ENCODE results near the gene PHLDB1.

The PHLDB1 gene

DNA sequence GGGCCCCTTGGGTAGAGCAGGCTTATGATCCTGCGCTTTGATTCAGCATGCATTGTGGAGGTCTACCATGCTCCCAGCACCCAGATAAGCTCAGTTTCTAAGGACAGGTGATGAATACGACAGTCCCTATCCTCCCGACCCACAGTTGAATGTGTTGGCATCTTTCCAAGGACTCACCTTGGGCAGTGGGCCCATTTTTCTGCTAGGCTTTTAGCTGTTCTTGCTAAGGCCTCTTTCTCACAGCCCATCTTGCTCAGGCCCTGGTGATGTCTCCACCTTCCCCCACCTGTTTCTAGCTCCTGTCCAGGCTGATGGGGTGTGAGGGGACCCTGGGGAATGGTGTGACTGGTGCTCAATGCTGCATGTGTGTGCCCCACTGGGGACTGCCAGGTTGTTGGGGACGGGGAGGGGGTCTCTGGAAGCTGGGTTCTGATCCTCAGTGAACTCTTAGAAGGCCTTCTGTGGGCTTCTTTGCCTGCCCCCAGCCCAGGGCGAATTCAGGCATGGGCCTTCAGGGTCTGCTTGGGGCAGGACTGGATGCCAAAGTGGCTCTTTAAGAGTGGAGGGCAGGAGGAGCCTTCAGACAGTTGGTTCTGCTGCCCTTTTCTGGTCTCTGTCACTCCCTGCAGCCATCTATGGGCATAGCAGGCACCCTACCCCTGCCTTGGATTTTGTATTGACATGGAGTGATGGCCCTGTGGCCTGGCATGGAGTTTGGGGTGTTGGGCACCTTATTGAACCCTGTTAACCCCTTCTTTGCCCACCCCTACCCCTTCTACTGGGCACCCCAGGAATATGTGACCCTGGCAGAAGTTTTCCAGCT, 33.1 kb downstream of the PHLDB1 start:
- no peak for DNase-seq

DNA sequence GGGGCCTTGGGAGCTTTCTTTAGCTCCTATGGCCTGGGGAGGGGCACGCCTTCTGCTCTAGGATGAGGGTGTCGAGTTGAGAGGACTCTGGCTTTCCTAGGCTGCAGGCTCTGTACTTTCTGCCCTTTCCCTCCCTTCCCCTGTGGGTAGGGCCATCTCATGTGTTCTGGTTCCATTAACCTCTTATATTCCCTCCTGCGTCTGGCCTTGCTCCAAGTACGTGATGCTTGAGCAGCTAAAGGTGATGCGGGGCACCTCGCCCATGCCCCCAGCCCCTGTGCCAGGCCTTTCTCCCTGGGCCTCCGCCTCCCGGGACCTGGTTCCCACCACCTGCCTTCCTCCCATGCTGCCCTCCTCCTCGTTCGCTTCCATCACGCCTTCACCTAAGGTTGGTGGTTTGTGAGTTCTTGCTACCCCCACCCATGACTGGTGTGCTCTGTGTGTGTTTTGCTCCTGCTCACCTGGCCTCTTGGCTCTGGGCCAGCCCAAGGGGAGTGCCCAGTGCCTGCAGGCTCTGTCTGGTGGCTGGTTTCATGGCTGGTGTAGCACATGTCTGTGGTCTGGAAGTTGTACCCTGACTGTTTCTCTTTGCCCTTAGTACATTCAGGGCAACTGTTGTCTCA, 34.1 kb downstream of the PHLDB1 start:
- no peak for DNase-seq

DNA sequence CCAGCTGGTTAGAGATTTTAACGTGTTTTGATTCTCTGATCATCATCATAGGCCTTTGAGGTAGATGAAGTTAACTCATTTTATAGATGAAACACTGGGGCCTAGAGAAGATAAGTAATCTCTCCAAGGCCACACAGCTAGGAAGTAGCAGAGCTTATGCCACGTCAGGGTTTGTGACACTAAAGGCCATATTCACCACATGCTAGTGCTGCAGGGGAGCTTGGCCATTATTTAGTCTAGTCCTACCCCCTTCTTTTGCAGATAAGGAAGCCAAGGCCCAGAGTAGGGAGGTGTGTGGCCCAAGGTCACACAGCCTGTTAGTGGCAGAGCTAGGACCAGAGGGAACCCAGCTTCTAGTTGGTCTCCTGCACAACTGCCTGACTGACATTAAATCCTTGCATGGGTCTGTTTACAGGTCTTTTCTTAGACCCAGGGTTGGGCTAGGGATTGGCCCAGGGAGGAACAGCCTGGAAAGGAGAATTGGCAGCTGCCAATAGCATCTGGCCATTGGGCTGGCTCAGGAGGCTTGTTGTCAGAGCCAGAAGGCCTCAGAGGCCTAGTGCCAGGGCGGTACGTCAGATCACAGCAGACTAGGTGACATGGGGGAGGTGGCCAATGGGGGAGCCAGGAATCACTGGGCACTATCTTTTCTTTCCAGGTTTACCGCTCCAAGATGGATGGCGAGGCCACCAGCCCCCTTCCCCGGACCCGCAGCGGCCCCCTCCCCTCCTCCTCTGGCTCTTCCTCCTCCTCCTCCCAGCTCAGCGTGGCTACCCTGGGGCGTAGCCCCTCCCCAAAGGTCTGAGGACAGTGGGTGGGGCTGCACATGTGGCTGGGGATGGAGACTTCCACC, 36.0 kb downstream of the PHLDB1 start:
- DNase-seq, result no peak

DNA sequence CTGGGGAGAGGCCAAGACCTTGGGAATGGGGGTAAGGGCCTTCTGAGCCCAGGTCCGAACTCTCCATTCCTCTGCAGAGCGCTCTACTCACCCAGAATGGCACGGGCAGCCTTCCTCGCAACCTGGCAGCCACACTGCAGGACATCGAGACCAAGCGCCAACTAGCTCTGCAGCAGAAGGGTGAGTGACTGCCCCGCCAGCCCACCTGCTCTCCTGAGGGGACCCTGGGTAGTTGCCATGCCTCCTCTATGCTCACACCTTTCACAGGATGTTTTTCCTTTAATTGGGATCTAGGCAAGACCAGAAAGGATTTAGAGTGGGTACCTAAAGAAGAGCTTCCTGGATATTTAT, 36.6 kb downstream of the PHLDB1 start:
- no peak for DNase-seq

DNA sequence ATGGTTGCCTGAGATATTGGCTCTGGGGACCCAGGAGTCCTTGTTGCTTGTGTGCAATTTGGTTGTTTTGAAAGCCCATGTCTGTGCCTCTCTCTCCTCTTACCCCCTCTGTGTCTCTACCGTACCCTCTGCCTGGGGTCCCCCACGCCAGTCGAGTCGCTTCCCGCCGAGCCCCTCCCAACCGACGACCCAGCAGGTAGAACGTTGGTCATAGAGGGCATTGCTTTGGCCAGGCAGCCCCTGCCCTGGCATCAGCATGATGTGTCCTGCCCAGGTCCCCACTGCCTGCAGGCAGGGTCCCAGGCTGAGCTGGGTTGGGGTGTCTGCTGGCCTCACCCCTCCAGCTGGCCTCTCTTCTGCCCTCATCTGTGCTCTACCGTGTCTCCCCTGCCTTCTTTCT, 37.1 kb downstream of the PHLDB1 start:
- no peak for DNase-seq

DNA sequence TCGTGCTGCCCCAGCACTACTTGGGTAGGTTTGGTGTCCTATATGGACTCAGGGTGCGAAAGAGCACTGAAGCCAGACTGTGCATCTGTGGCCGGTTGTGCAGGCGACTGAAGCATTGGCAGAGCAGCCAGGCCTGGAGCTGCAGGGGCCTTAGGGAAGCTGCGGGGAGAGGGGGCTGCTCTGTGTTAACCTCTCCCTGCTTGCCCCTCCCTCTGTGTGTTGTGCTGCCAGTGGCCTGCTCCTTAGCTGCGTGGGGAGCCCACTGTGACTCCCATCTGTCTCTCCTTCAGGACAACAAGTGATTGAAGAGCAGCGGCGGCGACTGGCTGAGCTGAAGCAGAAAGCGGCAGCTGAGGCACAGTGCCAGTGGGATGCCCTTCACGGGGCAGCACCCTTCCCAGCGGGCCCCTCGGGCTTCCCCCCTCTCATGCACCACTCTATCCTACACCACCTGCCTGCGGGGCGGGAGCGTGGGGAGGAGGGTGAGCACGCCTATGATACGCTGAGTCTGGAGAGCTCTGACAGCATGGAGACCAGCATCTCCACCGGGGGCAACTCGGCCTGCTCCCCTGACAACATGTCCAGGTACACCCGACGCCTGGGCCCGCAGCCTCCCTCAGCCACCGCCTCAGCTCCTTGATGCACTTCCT, 37.8 kb downstream of the PHLDB1 start:
- DNase-seq, result no peak

DNA sequence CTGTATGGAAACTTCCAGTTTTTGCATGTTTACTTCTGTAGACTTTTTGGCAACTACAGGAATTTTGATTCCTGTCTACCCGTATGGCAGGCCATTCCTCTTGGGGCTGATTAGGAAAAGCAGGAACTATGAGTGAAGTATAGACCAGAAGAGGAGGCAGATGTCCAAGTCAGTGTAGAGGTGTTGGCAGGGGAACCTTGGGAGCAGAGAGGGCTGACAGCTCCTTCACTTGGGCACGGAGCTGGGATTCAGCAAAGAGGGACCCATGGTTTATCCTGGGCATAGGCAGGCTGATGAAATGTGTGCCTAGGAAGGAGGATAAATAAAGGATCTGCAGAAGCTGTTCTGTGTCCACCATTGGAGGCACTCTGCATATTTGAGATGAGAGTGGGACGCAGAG, 39.0 kb downstream of the PHLDB1 start:
- DNase-seq, result no peak

DNA sequence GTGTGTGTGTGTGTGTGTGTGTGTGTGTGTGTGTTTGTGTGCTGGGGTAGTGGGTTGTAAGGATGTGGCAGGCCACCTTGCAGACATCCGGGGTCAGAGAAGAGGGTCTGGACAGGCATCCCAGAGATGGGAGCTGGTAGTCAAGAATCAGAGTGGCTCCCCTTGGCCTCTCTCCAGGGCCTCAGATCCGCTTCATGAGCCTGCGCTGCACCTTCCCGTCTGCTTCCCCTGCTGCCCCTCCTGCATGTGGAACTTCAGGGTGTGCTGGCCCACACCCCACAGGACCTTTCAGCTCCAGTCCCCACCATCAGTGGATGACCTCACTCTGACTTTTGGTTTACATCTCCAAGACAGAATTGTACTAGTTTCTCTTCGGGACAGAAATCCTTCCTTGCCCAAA, 40.9 kb downstream of the PHLDB1 start:
- no peak for DNase-seq

DNA sequence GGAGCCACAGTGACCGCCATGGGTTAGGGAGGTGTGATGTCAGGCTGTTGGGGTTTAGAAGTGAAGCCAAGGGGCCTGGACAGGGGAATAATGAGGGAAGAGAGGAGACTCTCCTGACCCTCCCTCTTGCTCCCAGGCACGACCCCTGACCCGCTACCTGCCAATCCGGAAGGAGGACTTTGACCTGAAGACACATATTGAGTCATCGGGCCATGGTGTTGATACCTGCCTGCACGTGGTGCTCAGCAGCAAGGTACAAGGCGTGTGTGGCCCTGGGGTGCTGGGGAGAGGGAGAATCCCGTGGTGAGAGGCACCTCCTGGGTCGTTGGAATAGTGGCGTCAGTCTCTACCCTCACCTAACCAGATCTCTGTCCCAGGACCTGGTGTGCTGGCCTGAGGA, 42.5 kb downstream of the PHLDB1 start:
- no peak for DNase-seq

DNA sequence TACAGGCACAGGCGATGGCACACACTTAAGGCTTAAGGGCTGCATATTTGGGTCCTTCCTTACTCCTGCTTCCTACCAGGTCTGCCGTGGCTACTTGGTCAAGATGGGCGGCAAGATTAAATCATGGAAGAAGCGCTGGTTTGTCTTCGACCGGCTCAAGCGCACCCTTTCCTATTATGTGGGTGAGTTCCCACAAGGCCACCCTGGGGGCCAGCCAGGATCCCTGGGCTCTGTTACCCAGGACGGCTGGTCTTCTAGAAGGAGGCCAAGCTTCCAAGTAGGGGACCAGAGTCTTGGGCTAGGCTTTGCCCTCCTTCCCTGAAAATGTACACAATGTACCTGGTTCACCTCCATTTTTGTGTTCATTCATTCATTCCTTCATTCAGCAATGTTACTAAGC, 43.0 kb downstream of the PHLDB1 start:
- no peak for DNase-seq

DNA sequence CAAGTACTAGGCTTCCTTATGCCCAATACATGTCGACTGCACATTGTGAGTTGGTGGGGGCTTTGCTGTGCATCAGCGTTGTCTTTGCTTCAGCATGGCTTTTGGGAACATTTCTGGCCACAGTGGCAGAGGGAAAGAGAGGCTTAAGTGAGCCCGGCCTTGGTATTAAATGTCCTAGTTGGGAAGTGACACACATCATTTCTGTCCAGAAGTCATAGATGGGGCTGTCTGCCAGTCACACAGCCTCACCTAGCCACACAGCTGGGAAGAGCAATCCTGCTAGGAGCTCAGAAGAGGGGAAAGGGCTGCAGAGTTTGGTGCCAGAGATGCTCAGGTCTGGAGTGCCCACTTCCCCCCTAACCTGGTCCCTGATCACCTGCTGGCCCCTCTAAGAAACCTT, 44.4 kb downstream of the PHLDB1 start:
- DNase-seq, result no peak

DNA sequence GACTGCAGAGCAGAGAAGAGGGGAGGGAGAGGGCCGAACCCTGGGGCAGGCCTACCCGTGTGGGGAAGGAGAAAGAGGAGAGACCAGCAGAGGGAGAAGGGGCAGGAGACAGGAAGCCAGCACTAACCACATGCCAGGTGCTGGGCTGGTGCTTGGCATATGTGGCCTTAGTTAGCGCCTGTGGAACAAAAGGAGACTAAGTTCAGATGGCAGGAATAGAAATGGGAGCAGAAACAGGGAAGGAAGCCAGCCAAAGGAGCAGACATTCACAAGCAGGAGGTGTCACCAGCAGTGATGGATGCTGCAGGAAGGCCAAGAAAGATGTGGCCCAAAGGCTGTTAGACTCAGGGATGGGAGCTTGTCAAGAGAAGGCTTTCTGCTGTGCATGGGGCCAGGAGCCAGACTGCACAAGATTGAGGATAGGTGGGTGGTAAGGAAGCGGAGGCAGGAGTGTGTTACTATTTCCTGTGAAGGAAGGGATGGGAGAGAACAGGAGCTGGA, 45.3 kb downstream of the PHLDB1 start:
- DNase-seq, result no peak

DNA sequence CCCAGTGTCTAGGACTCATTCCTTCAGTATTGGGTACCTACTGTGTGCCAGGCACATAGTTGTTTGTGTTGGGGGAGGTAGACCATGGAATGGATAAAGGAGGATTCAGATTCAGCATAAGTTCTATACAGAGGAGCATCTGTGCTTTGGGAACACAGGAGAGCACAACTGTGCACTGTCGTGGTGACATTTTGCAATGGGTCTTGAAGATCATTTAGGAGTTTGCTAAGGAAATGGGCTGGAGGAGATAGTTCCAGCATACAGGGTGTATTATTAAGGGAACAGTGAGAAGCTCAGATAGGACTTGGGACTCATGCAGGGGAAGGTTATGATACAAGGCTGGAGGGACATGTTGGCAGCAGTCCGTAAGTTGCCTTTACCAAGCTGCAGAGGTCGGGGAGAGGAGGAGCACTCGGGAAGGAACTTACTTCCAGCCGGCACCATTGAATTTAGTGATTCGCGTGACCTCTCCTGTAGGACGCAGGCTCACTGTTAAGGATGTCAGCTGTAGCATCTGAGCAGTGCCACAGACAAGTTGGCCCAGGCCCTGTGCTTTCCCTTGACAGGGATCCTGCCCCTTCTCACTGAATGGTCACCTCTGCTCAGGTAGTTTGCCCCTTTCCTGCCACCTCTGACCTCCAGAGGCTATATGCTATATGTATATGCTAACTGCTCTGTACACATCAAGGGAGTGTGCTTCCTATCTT, 46.4 kb downstream of the PHLDB1 start:
- no peak for DNase-seq

DNA sequence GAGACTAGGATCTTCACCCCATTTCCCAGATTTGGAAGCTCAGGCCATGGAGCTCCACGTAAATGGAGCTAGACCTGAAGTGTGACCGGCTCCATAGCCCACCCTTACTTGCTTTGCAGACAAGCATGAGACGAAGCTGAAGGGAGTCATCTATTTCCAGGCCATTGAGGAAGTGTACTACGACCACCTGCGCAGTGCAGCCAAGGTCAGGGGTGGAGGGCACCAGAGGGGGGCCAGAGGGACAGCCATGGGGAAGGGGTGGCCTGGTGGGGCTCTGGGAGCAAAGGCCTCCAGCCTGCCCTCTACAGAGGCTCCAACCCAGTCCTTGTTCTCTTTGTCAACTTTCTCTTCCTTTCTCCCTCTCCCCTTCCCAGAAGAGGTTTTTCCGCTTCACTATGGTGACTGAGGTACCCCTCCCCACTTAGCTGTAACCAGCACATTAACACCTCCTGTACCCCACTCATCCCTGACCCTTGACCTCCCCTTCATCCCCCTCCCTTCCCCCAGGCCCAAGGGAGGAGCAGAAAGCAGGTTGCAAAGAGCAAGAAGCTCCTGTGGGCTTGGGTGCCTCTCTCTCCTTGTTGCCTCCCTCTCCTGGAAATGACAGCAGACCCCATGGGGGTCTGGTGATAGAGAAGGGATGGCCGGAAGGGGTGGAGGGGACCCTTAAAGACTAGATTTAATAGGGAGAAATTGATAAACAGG, 48.2 kb downstream of the PHLDB1 start:
- no peak for DNase-seq

DNA sequence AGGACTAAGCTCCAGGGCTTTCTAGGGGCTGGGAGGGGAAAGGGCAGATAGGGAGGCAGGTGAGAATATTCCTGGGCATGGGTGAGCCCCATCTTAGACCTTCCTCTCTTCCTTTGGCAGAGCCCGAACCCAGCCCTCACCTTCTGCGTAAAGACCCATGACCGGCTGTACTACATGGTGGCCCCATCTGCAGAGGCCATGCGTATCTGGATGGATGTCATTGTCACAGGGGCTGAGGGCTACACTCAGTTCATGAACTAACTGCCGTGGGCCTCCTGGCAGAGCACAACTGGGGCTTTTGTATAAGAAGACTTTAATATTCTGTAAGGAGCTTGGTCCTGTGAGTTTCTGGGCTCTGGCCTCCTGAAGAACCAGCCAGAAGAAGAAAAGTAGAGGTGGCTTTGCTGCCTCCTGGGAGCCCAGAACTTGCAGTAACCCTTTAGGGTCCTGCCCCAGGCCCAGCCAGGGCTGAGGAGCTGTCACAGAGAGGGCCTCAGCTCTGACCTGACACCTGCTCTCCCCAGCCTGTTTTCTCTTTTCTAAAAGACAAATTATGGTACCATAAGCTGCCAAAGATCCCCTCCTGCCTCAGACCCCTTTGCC, 49.2 kb downstream of the PHLDB1 start:
- DNase-seq, result no peak

DNA sequence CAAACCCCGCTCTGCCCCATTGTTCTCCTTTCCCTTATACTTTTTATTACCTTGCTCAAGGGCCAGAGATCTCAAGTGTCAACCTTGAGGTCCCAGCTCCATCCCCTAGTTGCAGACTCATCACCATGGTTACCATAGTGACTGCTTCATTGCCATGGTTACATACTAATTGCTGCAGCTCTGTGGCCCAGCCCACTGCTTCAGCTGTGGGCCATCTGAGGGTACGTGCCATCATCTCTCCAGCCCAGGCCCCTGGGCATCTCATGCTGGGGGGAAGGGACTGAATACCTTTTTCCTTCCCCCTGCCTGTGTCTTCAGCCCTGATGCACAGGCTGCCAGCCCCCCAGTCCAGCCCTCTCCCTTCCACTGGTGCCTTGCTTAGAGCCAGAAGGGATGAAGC, 49.8 kb downstream of the PHLDB1 start:
- DNase-seq, result no peak

DNA sequence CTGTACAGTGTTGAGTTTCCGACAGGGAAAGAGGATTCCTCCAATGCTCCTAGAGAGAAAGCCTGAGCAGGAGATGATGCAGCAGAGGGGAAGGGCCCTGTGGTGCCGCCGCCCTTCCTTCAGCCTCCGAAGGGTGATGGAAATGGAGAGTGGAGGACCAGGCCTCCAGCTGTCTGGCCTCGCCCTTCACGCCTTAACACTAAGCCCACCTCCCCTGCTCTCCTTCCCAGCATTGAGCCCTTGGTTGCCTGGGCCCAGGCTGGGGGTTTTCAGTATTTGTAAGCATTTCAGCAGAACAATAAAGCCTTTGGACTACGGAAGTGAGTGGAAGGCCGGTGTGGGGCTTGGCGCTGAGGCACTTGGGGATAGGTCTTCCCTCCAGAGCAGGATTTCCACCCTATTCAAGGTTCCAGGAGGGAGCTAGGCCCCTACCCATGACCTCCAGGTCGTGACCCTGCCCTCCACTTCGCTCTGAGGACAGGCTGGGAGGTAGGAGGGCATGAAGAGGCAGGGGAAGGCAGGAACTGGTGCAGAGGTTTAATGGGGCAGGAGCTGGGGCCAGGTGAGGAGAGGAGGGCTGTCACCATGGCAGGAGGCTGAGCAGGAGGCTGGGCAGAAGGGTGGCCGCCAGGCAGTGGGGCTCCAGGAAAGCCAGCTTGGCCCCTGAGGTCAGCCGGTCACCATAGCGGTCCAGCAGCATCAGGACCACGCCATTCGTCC, 50.5 kb downstream of the PHLDB1 start:
- no peak for DNase-seq

DNA sequence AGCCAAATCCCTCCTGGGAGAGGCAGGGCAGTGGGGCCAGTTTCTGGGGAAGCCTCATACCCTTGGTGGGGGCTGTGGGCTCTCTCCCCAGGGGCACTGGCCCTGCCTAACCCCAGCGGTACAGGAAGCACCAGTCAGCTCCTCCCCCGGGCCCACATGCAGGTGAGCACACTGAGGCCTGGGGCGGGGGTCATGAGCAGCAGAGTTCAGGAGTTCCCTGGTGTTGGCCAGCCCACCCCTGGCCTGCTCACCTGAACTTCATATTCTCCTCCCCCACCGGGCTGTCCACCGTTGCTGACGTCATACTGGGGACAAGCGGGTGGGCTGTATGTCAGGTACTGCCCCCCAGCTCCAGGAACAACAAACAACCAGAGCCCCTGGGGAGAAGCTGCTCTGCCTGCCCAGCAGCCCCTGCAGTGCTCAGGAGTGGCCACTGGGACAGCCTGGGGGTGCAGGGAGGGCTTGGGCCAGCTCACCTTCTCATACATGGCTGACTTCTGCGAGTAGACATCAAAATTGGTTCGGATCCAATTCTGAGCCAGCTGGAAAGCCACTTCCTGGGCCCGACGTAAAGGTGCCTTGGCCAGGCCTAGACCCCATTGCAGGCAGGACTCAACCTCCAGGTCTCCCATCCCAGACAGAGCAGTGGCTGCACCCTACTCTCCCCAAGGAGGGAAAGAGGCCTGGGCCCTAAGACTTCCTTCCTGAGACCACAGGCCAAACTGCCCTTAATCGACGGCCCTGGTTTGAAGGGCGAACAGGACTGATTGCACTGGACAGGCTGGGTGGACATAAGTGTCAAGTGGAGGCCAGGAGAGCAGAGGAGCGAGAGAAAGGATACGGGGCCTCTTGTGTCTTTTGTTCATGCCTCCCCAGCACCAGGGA, 51.3 kb downstream of the PHLDB1 start:
- no peak for DNase-seq

DNA sequence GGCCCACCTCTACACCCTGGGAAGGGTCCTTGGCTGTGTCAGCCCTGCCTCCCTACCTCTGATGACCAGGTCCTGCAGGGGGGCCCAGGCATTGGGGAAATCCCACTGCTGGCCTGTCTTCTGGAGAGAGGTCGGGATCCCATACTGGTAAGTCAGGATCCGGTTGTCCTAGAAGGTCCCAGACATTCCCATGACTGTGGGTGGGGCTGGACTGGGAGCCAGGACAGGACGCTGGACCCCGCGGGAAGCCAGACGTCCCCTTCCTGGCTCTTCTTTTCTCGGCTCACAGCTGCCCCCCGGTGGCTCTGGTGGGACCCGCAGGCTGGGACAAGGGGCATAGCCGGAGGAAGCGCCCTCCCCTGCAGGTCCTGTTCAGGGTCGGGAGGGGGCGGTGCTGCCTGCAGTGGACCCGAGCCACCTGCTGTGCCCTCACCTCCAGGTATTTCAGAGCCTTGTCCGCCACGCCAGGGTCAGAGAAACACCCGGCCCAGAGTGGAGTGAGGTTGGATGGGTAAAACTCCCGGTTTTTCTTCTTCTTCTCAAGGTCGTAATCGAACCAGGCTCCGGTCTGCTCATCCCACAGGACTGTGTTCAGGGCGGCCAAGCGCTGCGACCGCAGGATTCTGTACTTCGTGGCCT, 52.0 kb downstream of the PHLDB1 start:
- peak; percentile 73 to 77 for DNase-seq

Data from inflammatory macrophage (primary cell).